Ammon's horn (tissue), 1 donor: ENCODE data around the gene CLRN1.

Experiments used
- DNase-seq: peaks from one replicate; pipeline ENCODE4 v3.0.0-alpha.2; 2016; ENCODE audit warnings: low spot score

CLRN1 gene

GRCh38 chr3:150975992-150976368, 3.5 kb upstream of the CLRN1 start:
- DNase-seq = no peak

GRCh38 chr3:150975086-150975991, 2.8 kb upstream of the CLRN1 start:
- DNase-seq = no peak

- no peak for DNase-seq
Observed at GRCh38 chr3:150970665-150971324, 1.7 kb downstream of the CLRN1 start.

- no peak for DNase-seq
Observed at GRCh38 chr3:150968341-150969035, 4.0 kb downstream of the CLRN1 start.

- DNase-seq = no peak
Observed at GRCh38 chr3:150965436-150965835, 7.1 kb downstream of the CLRN1 start.

GRCh38 chr3:150961949-150962348, 10.6 kb downstream of the CLRN1 start:
- no peak for DNase-seq

- no peak for DNase-seq
Observed at GRCh38 chr3:150960708-150961684, 11.5 kb downstream of the CLRN1 start.

GRCh38 chr3:150958683-150959082, 13.8 kb downstream of the CLRN1 start:
- no peak for DNase-seq

GRCh38 chr3:150956376-150956775, 16.2 kb downstream of the CLRN1 start:
- DNase-seq = no peak

- no peak for DNase-seq
Observed at GRCh38 chr3:150951923-150952322, 20.6 kb downstream of the CLRN1 start.

GRCh38 chr3:150945226-150946032, 27.1 kb downstream of the CLRN1 start:
- no peak for DNase-seq

GRCh38 chr3:150942221-150942620, 30.3 kb downstream of the CLRN1 start:
- DNase-seq = no peak

- no peak for DNase-seq
Observed at GRCh38 chr3:150936693-150937092, 35.8 kb downstream of the CLRN1 start.

GRCh38 chr3:150933473-150933995, 39.0 kb downstream of the CLRN1 start:
- DNase-seq = no peak

GRCh38 chr3:150931745-150932144, 40.8 kb downstream of the CLRN1 start:
- DNase-seq = no peak

- no peak for DNase-seq
Observed at GRCh38 chr3:150930839-150931238, 41.7 kb downstream of the CLRN1 start.

GRCh38 chr3:150928234-150928633, 44.3 kb downstream of the CLRN1 start:
- DNase-seq = no peak

- DNase-seq = no peak
Observed at GRCh38 chr3:150926328-150926727, 46.2 kb downstream of the CLRN1 start.

- no peak for DNase-seq
Observed at GRCh38 chr3:150925751-150926201, 46.8 kb downstream of the CLRN1 start.

GRCh38 chr3:150922611-150923010, 49.9 kb downstream of the CLRN1 start:
- DNase-seq = no peak
